GM21737 (cell line): Measurements from ENCODE around the gene FAM114A2.
A peak's percentile ranks its signal among the peaks of the same experiment; 100 is the strongest.

Experiments
- ATAC-seq: cut with Tn5 transposase; IDR thresholded peaks from one replicate; pipeline ENCODE4 v1.9.1; 2021; ENCODE audit warnings: mild to moderate bottlenecking, moderate library complexity; ENCODE audit not compliant: unreplicated experiment

The FAM114A2 gene

DNA sequence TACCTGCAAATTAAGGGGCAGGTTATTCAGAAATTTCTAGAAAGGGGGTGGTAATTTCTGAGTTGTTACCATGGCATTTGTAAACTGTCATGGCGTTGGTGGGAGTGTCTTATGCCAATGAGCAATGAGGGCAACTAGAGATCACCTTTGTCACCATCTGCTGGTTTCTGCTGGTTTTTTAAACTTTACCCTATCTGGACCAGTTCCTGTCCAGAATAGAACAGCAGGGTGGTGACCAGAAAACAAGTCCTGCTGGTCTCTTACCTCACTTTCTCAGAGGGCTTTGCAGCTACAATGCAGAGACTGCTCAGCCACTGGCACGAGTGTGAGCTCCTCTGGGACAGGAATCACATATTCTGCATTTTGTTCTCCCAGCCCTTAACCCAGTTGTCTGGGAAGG, 51.4 kb downstream of the FAM114A2 start:
- no peak for ATAC-seq

DNA sequence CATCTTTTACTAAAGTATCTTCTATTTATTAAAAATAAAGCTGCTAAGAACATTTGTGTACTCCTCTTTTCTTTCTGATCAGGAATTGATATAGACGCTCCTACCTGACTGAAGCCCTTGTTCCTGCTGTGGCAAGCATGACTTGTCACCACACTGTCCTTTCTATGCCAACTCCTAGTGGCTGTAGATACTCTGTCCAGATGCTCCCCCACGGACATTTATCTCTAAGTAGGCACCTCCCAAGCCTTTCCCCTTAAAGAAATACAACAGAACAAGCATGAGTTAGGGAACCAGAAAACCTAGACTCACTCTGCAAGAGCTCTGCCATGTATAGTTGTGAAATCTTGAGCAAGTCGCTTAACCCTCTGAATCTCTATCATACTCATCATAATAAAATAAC, 53.2 kb downstream of the FAM114A2 start:
- no peak for ATAC-seq

DNA sequence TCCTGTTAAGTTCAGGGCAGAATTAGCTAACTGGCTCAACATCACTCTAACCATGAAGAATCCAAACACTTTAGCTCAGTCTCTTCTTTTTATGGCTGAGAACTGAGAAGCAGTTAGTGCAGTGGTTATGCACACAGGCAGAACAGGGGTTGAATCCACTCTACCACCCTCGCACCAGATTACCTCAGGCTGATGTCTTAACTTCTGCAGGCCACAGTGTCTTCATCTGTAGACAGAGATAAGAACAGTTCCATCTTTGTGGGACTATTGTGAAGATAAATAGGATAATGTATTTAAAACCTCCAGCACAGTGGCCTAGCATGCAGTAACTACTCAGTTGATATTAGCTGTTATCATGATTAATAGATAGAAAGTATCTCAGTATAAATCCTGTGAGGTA, 54.8 kb downstream of the FAM114A2 start:
- ATAC-seq = no peak

DNA sequence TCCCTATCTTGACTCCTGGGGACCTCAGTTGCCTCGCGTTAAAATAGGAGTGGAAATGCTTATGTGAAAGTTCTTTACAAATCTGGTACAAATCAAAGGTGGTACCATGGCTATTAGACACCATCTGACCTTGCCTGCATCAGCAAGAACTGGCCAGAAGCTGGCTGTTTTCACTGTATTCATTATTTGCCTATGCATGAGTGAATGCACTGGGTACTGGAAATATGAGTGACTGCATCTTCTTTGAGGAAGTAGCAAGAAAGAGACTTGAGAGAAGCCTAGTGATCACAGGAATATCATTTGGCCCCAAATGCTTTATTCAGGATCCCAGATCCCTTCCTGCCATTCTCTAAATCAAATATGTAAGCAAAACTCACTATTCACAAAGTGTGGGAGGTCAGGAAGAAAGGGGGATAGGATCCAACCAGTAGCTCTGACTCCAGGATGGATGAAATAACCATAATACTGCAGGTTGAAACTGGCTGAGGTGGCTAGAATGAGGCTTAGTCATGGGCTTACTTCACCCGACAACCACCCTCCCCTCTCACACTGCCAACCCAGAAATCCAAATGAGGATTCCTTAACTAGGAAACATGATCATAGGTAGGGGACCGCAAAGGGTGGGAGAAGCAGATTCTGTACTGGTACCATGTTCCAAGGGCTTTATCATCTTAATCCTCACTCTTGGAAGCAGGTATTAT, 56.7 kb downstream of the FAM114A2 start:
- no peak for ATAC-seq

DNA sequence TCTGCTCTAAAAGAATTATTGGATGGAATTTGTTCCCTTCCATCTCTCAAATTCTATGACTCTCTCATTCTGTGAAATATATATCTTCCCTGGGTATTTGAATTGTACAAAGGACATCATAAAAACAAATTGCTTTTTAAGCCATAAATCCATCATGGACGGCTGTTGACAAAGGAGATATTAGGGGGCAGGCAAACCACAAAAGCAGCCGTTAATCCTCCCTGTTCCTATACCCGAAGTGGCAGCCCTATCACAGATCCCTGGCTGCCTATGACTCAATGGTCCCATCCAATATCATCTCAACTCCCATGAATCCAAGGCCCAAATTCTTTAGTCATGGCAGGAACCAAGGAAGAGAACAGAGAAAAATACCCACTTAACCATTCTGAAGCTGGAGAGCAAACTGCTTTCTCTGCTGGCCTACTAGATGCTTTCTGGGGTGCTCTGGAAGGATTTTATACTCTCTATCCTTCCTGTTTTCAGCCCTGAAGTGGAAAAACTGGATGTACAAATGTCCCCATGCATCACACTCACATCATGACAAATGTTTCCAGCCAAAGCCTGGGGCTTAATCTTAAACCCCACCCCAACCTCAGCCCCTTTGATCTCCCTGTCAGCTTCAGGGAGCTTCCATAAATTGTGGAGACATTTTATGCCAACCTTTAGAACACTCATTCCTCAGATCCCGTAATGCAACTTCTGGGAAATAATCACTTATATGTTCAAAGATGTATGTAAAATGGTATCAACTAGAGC, 59.5 kb downstream of the FAM114A2 start:
- no peak for ATAC-seq

DNA sequence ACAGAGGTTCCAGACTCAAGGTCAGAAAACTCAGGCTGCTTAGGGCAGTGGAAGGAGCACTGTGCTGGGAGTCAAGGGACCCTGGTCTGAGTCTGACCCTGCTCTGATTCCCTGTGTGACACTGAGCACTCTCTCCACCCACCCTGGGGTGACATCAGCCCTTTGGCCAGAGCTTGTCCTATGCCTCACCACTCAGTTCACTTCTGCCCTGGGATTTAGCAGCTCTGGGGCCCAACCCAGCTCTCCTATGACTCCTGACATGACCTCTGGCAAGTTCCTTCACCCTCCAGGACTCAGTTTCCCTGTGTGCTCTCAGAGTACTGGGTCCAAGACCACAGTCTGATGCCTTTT, 63.9 kb downstream of the FAM114A2 start:
- peak; percentile 28 for ATAC-seq

DNA sequence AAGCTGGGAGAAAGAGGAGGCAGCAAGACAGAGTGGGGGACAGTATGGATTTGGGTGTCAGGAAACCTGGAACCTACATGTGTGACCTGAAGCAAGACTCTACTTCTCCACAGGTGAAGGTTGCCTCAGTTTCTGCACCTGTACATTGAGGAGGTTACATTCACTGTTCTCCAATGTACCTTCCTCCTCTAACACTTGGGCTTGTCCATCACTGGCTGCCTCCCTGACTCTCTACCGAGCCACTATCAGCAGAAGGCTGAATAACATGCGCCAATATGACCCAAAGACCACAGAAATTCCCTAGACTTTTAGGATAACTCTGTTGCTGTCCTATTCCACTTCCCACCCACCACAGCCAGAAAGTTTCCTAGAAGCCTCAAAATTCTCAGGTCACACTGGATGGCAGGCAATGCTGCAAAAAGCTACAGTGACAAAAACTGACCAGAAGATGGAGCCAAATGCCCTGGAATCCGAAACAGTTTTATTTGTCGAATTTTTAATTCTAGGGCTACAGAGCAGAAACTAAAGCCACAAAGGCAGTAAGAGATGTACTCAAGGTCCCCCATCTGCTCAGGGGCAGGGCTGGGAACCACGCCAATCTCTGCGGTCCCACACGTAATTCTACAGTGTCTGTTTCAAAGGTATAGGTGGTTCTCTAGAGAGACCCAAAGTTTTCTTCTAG, 64.4 kb downstream of the FAM114A2 start:
- ATAC-seq = peak; percentile 61

DNA sequence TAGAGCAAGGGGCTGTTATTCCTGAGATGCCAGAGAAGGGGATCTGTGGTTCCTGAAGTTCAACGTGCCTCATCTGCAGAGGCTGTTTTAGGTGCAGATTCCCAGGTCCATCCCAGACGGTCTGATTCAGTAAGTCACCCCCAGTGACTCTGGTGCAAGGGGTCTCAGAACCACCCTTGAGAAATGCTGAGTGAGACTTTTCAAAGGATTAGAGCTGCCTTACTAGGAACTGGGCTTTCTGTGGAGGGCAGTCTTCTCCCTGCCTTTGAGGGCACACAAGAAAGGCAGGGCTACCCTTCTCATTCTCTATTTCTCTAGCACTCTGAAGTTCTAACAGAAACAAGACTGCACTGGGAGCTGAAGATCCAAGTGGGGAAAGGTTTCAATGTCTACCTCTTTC, 66.5 kb downstream of the FAM114A2 start:
- ATAC-seq = no peak

DNA sequence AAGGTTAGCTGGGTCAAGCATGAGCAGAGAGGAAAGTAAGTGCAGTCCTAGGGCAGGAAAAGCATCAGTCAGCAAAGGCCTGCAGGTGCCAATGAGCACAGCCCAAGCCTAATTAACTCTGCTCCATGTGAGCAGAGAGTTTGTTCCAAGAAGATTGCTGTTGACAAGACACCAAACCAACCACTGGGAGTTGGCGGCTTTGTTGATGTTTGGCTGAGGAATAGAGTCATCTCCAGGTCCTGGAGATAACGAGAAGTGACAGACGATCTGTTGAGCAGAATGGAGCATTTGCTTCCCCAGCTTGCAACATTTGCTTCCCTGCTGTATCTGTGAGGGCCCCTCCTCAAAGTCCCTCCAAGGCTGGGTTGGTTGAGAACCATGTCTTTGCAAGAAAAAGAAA, 68.2 kb downstream of the FAM114A2 start:
- ATAC-seq = no peak

DNA sequence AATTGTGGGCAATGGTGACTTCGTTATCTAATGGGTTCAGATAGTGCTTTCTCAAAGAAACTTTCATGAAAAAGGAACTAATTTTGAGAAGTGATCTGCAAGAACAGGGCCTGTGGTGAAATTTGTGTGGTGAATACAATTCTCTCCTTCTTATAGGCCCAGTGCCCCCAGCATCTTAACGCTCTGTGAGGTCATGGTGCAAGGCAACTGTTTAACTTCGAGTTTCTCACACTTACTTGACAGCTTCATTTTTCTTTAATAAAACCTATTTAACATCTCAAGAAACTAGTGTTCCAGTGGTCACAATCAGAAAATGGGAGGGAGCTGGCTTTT, 69.2 kb downstream of the FAM114A2 start:
- no peak for ATAC-seq

DNA sequence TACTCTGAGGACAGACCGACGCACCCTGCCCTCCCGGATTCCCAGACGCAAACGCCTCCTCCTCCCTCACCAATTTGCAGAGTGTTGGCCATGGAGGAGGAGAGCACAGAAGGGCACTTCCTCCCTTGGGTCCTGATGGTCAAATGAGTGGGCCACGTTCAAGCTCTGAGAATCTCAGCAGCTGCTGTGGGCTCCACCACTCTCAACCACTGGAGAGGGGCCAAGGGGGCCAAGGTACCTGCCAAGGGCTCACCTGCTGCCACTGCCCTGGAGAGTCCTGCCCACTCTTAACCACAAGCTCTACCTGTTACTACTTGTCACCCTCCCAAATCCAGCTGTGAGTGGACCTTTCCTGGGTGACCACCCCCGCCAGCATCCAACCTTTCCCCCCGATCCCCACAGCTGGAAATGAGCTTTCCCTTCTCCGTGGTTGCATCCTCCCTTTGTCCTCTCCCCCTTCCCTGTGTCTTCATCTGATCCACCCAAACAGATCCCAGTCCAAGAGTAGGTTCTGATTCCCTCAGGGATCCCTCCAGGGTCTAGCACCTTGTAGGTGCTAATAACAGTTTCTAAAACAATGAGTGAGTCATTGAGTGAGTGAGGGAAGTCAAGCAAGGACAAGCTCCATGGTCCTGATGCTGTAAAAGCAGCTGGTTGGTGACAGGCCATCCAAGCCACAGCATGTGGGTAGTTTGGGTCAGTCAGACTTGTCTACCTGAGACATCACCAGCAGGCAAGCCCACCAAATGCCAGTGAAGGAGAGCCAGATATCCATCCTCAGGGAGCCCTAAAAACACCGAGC, 69.7 kb downstream of the FAM114A2 start:
- ATAC-seq = no peak

DNA sequence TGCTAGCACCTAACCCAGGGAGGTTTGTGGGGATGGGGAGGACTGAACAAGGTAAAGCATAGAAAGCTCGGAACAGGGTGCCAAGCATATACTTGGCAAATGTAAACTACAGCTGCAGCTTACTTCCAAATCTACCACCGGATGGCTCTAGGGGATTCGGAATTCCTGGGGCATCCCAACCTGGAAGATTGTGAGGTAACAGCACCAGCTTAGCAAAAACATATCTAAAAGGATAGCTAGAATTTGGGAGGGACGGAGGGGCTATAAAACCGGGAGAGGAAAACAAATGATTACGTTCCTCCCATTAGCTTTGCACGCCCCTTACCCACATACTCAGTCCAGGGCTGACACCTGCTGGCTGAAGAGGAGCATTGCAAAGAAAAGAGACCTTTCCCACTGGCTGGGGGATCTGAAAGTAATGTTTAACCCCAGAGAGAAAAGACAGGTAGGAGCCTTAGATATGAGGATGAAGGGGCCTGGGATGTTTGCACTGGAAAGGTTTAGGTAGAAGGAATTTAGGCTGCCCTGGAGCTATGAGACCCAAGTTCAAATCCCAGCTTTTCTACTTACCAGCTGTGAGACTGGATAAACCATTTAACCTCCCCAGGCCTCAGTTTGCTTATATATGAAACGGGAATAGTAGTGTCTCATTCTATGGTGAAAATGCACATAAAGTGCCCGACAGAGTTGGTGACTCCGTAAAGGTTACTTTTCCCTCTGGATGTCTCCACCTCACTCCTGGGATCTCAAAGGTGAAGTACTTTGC, 73.6 kb downstream of the FAM114A2 start:
- peak; percentile 51 for ATAC-seq

DNA sequence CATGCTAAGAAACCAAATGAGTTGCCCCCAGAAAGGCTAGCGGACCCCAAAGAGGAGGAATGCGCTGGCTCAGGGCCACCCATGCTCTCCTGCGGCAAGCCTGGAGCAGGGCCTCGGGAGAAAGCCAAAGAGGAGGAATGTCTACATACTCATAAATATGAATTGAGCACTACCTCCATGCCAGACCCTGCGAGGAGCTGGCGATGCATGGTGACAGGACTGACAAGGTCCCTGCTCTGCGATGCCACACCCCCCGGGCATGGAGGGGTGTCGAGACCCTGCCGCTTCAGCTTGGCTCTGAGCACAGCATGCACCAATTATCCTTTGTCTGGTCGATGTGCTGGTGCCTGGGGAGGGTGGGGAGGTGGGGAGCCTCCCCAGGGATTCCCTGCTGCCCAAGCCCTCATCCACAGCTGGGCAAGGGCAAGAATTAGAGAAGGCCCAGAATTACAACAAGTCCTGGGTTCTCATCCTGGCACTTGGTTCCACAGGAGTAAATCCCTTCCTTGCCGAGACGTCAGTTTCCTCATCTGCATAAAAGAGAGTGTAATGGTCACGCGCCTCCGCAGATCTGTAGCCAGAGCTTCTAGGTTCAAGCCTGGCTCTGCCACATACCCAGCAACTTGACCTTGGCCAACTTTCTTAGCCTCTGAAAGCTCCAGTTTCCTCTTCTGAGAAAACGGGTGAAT, 74.4 kb downstream of the FAM114A2 start:
- ATAC-seq = no peak

DNA sequence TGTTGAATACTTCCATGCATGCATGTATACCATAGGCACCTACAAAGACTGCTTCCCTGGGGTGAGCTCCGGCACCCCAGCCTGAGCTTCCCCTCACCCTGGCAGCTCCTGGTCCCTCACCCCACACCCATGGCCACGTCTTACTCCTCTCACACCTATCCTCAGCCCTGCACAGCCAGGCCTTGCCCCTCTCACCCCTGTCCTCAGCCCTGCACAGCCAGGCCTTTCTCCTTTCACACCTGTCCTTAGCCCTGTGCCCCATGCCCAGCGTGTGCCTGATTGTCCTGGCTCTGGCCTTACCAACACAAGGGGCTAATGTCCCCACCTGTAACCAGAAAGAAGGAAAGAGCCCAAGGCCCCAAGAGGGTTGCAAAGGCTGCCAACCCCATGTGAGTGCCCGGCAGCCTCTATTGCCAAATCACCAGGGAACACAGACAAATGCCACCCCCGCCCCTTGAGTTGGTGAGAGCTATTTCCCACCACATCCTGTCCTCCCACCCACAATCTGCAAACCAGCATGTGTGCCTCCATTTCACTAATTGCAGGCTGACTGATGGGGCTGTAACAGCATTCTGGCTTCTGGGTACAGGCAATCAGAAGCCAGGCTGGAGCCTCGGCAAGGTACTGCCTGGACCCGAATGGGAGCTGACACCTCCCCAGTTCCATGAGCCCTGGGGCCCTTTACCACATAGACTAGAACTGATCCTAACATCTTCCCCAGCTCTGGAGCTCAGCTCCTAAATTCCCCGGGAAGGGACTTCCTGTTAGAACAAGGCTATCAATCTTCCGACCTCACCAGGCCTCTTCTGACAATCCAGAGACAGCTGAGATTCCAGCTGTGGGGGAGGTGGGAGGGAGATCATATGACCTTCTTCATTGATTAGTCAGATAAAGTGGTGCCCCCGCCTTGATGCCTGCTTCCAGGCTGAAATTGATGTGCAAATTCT, 78.2 kb downstream of the FAM114A2 start:
- ATAC-seq = no peak

DNA sequence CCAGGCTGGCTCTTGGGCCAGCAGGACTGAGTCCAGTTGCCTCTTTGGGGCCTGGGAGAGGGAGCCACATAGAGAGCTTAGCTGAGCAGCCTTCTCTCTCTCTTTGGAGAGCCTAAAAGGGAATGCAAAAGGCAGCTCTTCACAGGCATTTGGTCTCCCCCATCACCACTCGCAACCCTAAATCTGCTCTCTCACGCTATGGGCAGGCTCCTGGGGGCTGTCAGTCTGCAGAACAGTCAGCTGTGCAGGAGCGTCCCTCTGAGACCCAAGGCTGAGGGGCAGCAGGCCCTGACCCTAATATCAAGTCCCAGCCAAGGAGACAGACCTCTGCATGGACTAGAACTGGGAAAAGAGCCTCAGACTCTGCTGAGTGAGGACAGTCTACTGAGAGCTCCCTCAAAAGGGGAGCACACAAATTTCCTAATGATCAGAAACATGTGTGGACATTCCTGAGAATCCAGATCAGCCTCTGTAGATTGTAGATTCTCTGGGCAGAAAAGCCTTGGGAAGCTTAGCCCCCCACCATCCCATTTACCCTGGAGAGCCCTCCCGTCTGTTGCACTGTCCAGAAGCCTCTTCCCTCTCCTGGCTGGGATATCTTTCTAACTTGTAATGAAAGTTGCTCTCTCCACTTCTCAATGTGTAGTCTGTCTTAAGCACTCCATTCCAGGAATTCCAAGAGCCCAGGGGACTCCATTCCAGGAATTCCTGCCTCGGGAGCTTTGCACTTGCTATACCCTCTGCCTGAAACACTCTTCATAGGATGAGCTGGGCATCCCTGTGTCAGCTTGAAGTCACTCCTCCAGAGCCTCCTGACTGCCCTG, 79.4 kb downstream of the FAM114A2 start:
- ATAC-seq = no peak

DNA sequence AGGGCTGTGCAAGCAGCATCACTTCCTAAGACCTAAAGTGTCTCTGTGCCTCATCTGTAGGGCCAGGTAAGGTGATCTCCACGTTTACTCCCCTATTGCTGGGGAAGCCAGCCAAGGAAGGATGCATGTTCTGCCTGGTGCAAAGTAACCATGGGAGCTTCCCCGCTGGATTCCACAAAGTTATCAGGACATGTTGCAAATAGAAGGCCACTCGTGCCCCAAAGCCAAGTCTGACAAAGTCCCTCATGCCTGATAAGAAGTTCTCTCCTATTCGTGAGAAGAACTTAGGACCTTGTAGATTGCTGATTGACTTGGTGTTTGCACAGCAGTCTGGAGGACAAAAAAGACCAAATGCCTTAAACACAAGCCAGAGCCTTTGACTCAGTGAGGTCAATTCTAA, 81.5 kb downstream of the FAM114A2 start:
- ATAC-seq = no peak

DNA sequence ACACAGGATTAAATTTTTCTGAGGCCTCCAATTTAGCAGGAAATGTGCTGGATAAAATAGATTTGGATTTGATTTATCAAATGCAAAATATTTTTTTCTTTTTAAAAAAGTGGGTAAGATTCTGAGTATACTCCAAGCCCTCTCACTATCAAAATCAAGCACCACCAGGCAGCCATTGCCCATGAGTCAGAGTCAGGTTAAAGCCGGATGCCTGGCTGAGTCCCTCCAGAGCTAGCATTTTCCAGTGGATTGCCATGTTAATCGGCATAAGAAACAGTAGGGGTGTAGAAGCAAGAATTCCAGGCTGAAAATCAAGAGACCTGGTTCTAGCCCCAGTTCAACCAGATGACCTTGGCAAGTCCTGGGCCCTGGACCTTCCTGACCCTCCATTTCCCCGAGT, 85.3 kb downstream of the FAM114A2 start:
- no peak for ATAC-seq

DNA sequence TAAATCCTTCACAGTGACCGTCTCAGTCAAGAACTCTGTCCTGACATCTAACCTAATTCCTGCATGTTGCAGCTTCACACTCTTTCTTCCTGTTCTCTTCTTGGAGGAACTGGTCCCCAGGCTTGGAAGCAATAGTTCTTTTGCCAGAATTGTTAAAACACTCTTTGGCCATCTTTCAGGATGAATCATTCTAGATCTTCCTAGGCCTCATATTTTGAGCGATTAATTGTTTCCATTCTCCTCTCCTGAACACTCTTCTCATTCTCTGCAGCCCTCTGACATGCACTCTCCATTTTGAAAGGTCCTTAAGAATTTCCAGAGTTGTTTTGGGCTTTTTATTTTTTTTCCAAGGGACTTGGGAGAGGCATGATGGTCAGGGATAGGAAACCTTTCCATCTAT, 85.8 kb downstream of the FAM114A2 start:
- ATAC-seq = no peak
